CD4-positive, alpha-beta T cell treated with Interleukin-15 for 1 hour (primary cell): ENCODE results near the gene ATG12.

ENCODE experiments used
- DNase-seq: peaks from one replicate; pipeline ENCODE4 v3.0.0-alpha.2; 2020

Gene ATG12

GRCh38 chr5:115806986-115807653 is 34.2 kb downstream of the ATG12 start:
- DNase-seq: no peak

- DNase-seq: no peak
Measured at GRCh38 chr5:115801984-115802383, 39.4 kb downstream of the ATG12 start.

GRCh38 chr5:115801152-115801551 is 40.2 kb downstream of the ATG12 start:
- no peak for DNase-seq

GRCh38 chr5:115800108-115800507 is 41.3 kb downstream of the ATG12 start:
- DNase-seq: no peak

GRCh38 chr5:115798252-115798651 is 43.1 kb downstream of the ATG12 start:
- no peak for DNase-seq

- no peak for DNase-seq
Measured at GRCh38 chr5:115796656-115797055, 44.7 kb downstream of the ATG12 start.

- DNase-seq: no peak
Measured at GRCh38 chr5:115795700-115796099, 45.7 kb downstream of the ATG12 start.

- DNase-seq: no peak
Measured at GRCh38 chr5:115788440-115788839, 52.9 kb downstream of the ATG12 start.

GRCh38 chr5:115787426-115787825 is 53.9 kb downstream of the ATG12 start:
- no peak for DNase-seq

GRCh38 chr5:115785381-115786065 is 55.8 kb downstream of the ATG12 start:
- DNase-seq: no peak

GRCh38 chr5:115778417-115778816 is 62.9 kb downstream of the ATG12 start:
- DNase-seq: no peak
